Smooth muscle cell (in vitro differentiated cells): ENCODE measurements around the gene SOX10. TPM values are rescaled to one million over a fixed set of nuclear protein-coding genes. Genes with fewer than 3 reads are reported as not detected.

Source experiments
- DNase-seq: peaks from one replicate; lab custom pipeline; 2025; ENCODE audit not compliant: unreplicated experiment; lab: John Stamatoyannopoulos, UW
- H2AFZ ChIP-seq: fragments of 200-600 bp; sonication (generic); 2 replicates; pipeline ENCODE4 v1.6.0; 2016; ENCODE audit warnings: antibody characterized with exemption, low read depth, mild to moderate bottlenecking
- H3F3A ChIP-seq: fragments of 200-600 bp; sonication (generic); 2 replicates; pipeline ENCODE4 v1.6.0; 2017; ENCODE audit warnings: antibody characterized with exemption, low read depth
- H3K27ac ChIP-seq: fragments of 200-600 bp; sonication (generic); 2 replicates; pipeline ENCODE4 v1.5.1; 2016; ENCODE audit warnings: low read depth, mild to moderate bottlenecking
- H3K27me3 ChIP-seq: fragments of 200-600 bp; sonication (generic); 2 replicates; pipeline ENCODE4 v1.6.1; 2016; ENCODE audit warnings: low read depth, mild to moderate bottlenecking
- H3K36me3 ChIP-seq: fragments of 200-600 bp; sonication (generic); 2 replicates; pipeline ENCODE4 v1.5.1; 2016; ENCODE audit warnings: low read depth
- H3K4me1 ChIP-seq: fragments of 200-600 bp; sonication (generic); 2 replicates; pipeline ENCODE4 v1.5.1; 2016; ENCODE audit warnings: low read depth
- H3K4me2 ChIP-seq: fragments of 200-600 bp; sonication (generic); 2 replicates; pipeline ENCODE4 v1.6.0; 2016; ENCODE audit warnings: mild to moderate bottlenecking
- H3K4me3 ChIP-seq: fragments of 200-600 bp; sonication (generic); 2 replicates; pipeline ENCODE4 v1.5.1; 2016; ENCODE audit warnings: mild to moderate bottlenecking
- H3K79me2 ChIP-seq: fragments of 200-600 bp; sonication (generic); 2 replicates; pipeline ENCODE4 v1.6.0; 2016; ENCODE audit warnings: low read depth, mild to moderate bottlenecking
- H3K9ac ChIP-seq: fragments of 200-600 bp; sonication (generic); 2 replicates; pipeline ENCODE4 v1.6.0; 2016; ENCODE audit warnings: low read depth
- H3K9me3 ChIP-seq: fragments of 200-600 bp; sonication (generic); replicated peaks from 2 replicates; pipeline ENCODE4 v1.5.1; 2016; ENCODE audit warnings: low read depth
- H4K20me1 ChIP-seq: fragments of 200-600 bp; sonication (generic); 2 replicates; pipeline ENCODE4 v1.6.0; 2016; ENCODE audit warnings: low read depth
- CTCF ChIP-seq: fragments of 200-600 bp; sonication (generic); IDR thresholded peaks from 2 replicates; pipeline ENCODE4 v1.5.1; 2017; ENCODE audit warnings: borderline replicate concordance, mild to moderate bottlenecking, antibody characterized with exemption; ENCODE audit not compliant: insufficient read depth, poor library complexity, severe bottlenecking
- WGBS: methylation state at CpG from one replicate; pipeline ENCODE4 v1.1.7; 2016; ENCODE audit warnings: low lambda C conversion rate; 5-methylcytosine and 5-hydroxymethylcytosine counted together
- polyA plus RNA-seq: library from polyadenylated mRNA; unstranded; fragments of >200 nt; fragmentation: Nextera tagmentation; extraction: Ambion mirVana; gene quantifications from 2 replicates; pipeline ENCODE4 v1.2.1, GENCODE V29; 2016
- total RNA-seq: library from RNA; depleted of rRNA; stranded (reverse); fragments of >200 nt; gene quantifications from 2 replicates; pipeline ENCODE4 v1.2.3, GENCODE V29; 2014

Gene SOX10
- total and polyA plus RNA-seq, 2 experiments from 2014 or later: not detected

- no peaks in the 10 kb centered on the region for H3K79me2 ChIP-seq
Observed at GRCh38 chr22:37994049-37994448, 9.7 kb upstream of the SOX10 start.

DNA sequence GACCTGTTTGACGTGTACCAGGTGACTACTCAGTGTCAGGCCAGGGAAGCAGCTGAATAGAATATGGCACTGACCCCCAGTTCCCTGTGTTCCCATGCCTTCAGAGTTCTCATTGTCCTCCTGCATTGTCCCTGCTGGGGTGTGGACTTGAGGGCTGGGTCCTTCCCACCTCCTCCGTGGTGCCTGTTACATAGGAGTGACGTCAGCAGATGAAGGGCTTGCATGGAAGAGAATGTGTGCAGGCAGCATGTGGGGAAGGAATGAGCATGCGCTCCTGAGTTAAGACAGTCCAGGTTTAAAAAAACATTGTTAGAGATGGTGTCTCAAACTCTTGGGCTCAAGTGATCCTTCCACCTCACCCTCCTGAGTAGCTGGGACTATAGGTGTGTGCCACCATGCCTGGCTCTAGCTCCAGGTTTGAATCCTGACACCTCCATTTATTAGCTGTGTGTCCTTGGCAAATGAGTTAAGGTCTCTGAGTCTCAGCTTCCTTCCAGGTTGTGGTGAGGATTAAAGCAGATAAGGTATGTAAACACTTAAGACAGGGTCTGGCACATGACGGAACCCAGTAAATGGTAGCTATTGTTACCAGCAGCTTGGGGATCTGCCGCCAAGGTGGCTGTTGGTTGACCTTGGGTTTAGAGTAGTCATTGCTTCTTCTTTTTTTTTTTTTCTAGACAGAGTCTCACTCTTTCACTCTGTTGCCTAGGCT lies 7.5 kb upstream of the SOX10 start:
- Histone ChIP-seq H3K9ac (no peak overlapping the region), H3K4me3 (no peak overlapping the region), H4K20me1 (no peaks in the 10 kb centered on the region), H3K27me3 (no peaks in the 10 kb centered on the region), H2AFZ (no peak overlapping the region), H3K36me3 (no peaks in the 10 kb centered on the region), H3K79me2 (no peaks in the 10 kb centered on the region), H3K9me3 (no peaks in the 10 kb centered on the region), H3F3A (no peaks in the 10 kb centered on the region), H3K27ac (no peak overlapping the region), H3K4me1 (no peaks in the 10 kb centered on the region), H3K4me2 (no peak overlapping the region)
- TF ChIP-seq CTCF: no peak
- WGBS: 81% methylated on average over 6 of the region's 6 CpGs
- DNase-seq: no peak

More at GRCh38 chr22:37994049-37994448, 9.7 kb upstream of the SOX10 start:
- no peak overlapping the region for H3K4me3 ChIP-seq
- peaks cover 7% of the 10 kb centered on the region for H3K4me1 ChIP-seq
- 91% methylated on average over 6 of the region's 6 CpGs for WGBS
- H3K27me3 ChIP-seq: no peaks in the 10 kb centered on the region
- no peak overlapping the region for H2AFZ ChIP-seq
- no peak overlapping the region for H3K27ac ChIP-seq
- no peak for TF ChIP-seq CTCF
- no peaks in the 10 kb centered on the region for H3K9me3 ChIP-seq
- no peaks in the 10 kb centered on the region for H3F3A ChIP-seq
- H3K9ac ChIP-seq: no peak overlapping the region
- H3K36me3 ChIP-seq: no peaks in the 10 kb centered on the region
- no peaks in the 10 kb centered on the region for H4K20me1 ChIP-seq
- no peak for DNase-seq
- no peak overlapping the region for H3K4me2 ChIP-seq

GRCh38 chr22:37990862-37991261 lies 6.5 kb upstream of the SOX10 start:
- no peaks in the 10 kb centered on the region for H3K4me1 ChIP-seq
- H4K20me1 ChIP-seq: no peaks in the 10 kb centered on the region
- no peaks in the 10 kb centered on the region for H3K36me3 ChIP-seq
- WGBS: 94% methylated on average over 7 of the region's 7 CpGs
- TF ChIP-seq CTCF: no peak
- H3K27ac ChIP-seq: no peak overlapping the region
- H3K4me2 ChIP-seq: no peak overlapping the region
- no peaks in the 10 kb centered on the region for H3K79me2 ChIP-seq
- DNase-seq: no peak
- no peak overlapping the region for H2AFZ ChIP-seq
- H3K9me3 ChIP-seq: no peaks in the 10 kb centered on the region
- H3K9ac ChIP-seq: no peak overlapping the region
- no peaks in the 10 kb centered on the region for H3F3A ChIP-seq
- H3K4me3 ChIP-seq: no peak overlapping the region
- H3K27me3 ChIP-seq: no peaks in the 10 kb centered on the region

DNA sequence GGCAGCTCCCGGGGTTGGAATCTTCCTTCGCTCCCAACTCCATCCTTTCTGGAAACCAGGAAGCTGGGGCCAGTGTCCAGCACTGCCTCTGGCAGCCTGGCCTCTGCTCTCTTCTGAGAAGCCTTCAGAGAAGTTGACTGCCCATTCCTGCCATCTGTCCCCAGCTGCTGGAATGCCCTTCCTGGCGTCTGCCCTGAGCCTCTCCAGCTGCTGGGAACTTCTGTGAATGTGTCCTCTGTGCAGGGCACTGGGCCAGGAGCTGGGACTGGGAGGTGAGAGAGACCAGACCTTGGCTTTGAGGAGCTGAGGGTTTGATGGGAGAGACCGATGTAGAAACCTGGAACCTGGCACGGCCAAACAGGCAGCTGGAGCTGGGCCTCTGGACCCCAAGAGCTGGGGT lies 5.9 kb upstream of the SOX10 start:
- Histone ChIP-seq H3K9ac (no peak overlapping the region), H3K9me3 (no peaks in the 10 kb centered on the region), H3K36me3 (no peaks in the 10 kb centered on the region), H3K27ac (no peak overlapping the region), H3F3A (no peaks in the 10 kb centered on the region), H3K79me2 (no peaks in the 10 kb centered on the region), H4K20me1 (no peaks in the 10 kb centered on the region), H3K4me1 (no peaks in the 10 kb centered on the region), H2AFZ (no peak overlapping the region), H3K4me2 (no peak overlapping the region), H3K4me3 (no peak overlapping the region), H3K27me3 (peaks cover under 1% of the 10 kb centered on the region)
- WGBS: 91% methylated on average over 5 of the region's 5 CpGs
- no peak for DNase-seq
- no peak for TF ChIP-seq CTCF
